Occipital lobe (tissue), 2 donors: ENCODE results near the gene MFF. TPM values are rescaled to one million over a fixed set of nuclear protein-coding genes. Genes with fewer than 3 reads are reported as not detected.

Experiments
- DNase-seq: peaks from one replicate; lab custom pipeline; 2025; lab: John Stamatoyannopoulos, UW
- total RNA-seq: library from RNA; depleted of rRNA; stranded (reverse); fragments of >200 nt; gene quantifications from one replicate; pipeline ENCODE4 v1.2.3, GENCODE V29; 2014

MFF gene
- total RNA-seq, result 127 TPM

- DNase-seq, result peak; percentile 88
These were observed at the start of gene MFF for GRCh38 chr2:227324995-227325838. MFF (plus strand) TSS chr2:227325251; CDS start chr2:227330666, 5,415 bp downstream.

- DNase-seq, result no peak
These were observed 44.2 kb upstream of the MFF start for GRCh38 chr2:227280895-227281294.

GRCh38 chr2:227285741-227286236 lies 39.3 kb upstream of the MFF start:
- no peak for DNase-seq

GRCh38 chr2:227287771-227288170 lies 37.3 kb upstream of the MFF start:
- no peak for DNase-seq

GRCh38 chr2:227292314-227292713 lies 32.7 kb upstream of the MFF start:
- DNase-seq, result no peak

- DNase-seq, result no peak
These were observed 31.5 kb upstream of the MFF start for GRCh38 chr2:227293531-227293930.

- no peak for DNase-seq
These were observed 29.2 kb upstream of the MFF start for GRCh38 chr2:227295806-227296205.

GRCh38 chr2:227296671-227297405 lies 28.2 kb upstream of the MFF start:
- no peak for DNase-seq

GRCh38 chr2:227301523-227301922 lies 23.5 kb upstream of the MFF start:
- DNase-seq, result no peak

- DNase-seq, result peak; percentile 22
These were observed 16.3 kb upstream of the MFF start for GRCh38 chr2:227308784-227309183.

- DNase-seq, result no peak
These were observed 14.3 kb upstream of the MFF start for GRCh38 chr2:227310756-227311110.

- no peak for DNase-seq
These were observed 13.1 kb upstream of the MFF start for GRCh38 chr2:227311861-227312506.

- no peak for DNase-seq
These were observed 12.5 kb upstream of the MFF start for GRCh38 chr2:227312579-227312978.

GRCh38 chr2:227313310-227313709 lies 11.7 kb upstream of the MFF start:
- DNase-seq, result no peak

- DNase-seq, result no peak
These were observed 7.2 kb upstream of the MFF start for GRCh38 chr2:227317834-227318233.

- DNase-seq, result no peak
These were observed 4.6 kb upstream of the MFF start for GRCh38 chr2:227320305-227321094.

- DNase-seq, result no peak
These were observed 2.4 kb upstream of the MFF start for GRCh38 chr2:227322530-227323205.

GRCh38 chr2:227323818-227324217 lies 1.2 kb upstream of the MFF start:
- no peak for DNase-seq

- peak; percentile 21 for DNase-seq
These were observed 433 bp upstream of the MFF start for GRCh38 chr2:227324642-227324994.

- peak; percentile 40 for DNase-seq
These were observed 766 bp downstream of the MFF start for GRCh38 chr2:227325839-227326195.

- no peak for DNase-seq
These were observed 1.7 kb downstream of the MFF start for GRCh38 chr2:227326783-227327182.
